ENCODE measurements around the gene KCNT2. TPM values are rescaled to one million over a fixed set of nuclear protein-coding genes. Genes with fewer than 3 reads are reported as not detected.

The KCNT2 gene
- total RNA-seq, 1 donor from 2014 or later = 5.9 TPM

GRCh38 chr1:196400478-196401451 is 207.5 kb downstream of the KCNT2 start:
- H3K4me2 ChIP-seq (ENCODE audit: low read length) = peak overlapping the region; percentile 56
- no peaks in the 10 kb centered on the region for H3K27me3 ChIP-seq (ENCODE audit: insufficient read depth, low read length)
- no peaks in the 10 kb centered on the region for H3K79me2 ChIP-seq (ENCODE audit: insufficient read depth, low read length)
- peaks cover 9% of the 10 kb centered on the region for H3K4me1 Mint-ChIP-seq (ENCODE audit: low read depth, unreplicated experiment)
- no peaks in the 10 kb centered on the region for H4K20me1 ChIP-seq (ENCODE audit: insufficient read depth, low read length)
- H3K27me3 Mint-ChIP-seq (ENCODE audit: low read depth, unreplicated experiment) = no peaks in the 10 kb centered on the region
- TF ChIP-seq EZH2 (IDR thresholded peaks at IDR 0.05; ENCODE audit: insufficient read depth, low read length) (no peak), CTCF (IDR thresholded peaks at IDR 0.05; ENCODE audit: insufficient read depth, low read depth, low read length) (no peak)
- H3K4me1 ChIP-seq (ENCODE audit: insufficient read depth, low read length) = peaks cover 9% of the 10 kb centered on the region
- H3K4me3 Mint-ChIP-seq (ENCODE audit: unreplicated experiment) = no peak overlapping the region
- no peak overlapping the region for H3K4me3 ChIP-seq (ENCODE audit: insufficient read depth, low read depth, low read length)
- H3K27ac ChIP-seq (ENCODE audit: low read depth, low read length) = no peak overlapping the region
- H3K36me3 ChIP-seq (ENCODE audit: insufficient read depth, low read length) = no peaks in the 10 kb centered on the region
- no peaks in the 10 kb centered on the region for H3K36me3 Mint-ChIP-seq (ENCODE audit: low read depth, unreplicated experiment)
- no peak overlapping the region for H3K9ac ChIP-seq (ENCODE audit: low read length)
- peak; percentile 93 for DNase-seq (ENCODE audit: low read depth)
- no peaks in the 10 kb centered on the region for H3K9me3 Mint-ChIP-seq (ENCODE audit: unreplicated experiment)
- no peak overlapping the region for H2AFZ ChIP-seq (ENCODE audit: low read depth, low read length)
- H3K27ac Mint-ChIP-seq (ENCODE audit: unreplicated experiment) = peak overlapping the region; percentile 74
- no peak for FAIRE-seq
- H3K9me3 ChIP-seq (ENCODE audit: insufficient read depth, low read depth, low read length) = no peaks in the 10 kb centered on the region

GRCh38 chr1:196399713-196400112 is 208.5 kb downstream of the KCNT2 start:
- H3K27me3 Mint-ChIP-seq (ENCODE audit: low read depth, unreplicated experiment) = no peaks in the 10 kb centered on the region
- TF ChIP-seq CTCF (IDR thresholded peaks at IDR 0.05; ENCODE audit: insufficient read depth, low read depth, low read length) (no peak), EZH2 (IDR thresholded peaks at IDR 0.05; ENCODE audit: insufficient read depth, low read length) (no peak)

GRCh38 chr1:196393742-196394141 is 214.5 kb downstream of the KCNT2 start:
- no peak overlapping the region for H3K27ac Mint-ChIP-seq (ENCODE audit: unreplicated experiment)
- no peaks in the 10 kb centered on the region for H3K36me3 Mint-ChIP-seq (ENCODE audit: low read depth, unreplicated experiment)
- Histone ChIP-seq H3K4me1 (ENCODE audit: insufficient read depth, low read length) (peaks cover 3% of the 10 kb centered on the region), H2AFZ (ENCODE audit: low read depth, low read length) (no peak overlapping the region), H3K4me2 (ENCODE audit: low read length) (no peak overlapping the region), H3K79me2 (ENCODE audit: insufficient read depth, low read length) (no peaks in the 10 kb centered on the region), H3K27me3 (ENCODE audit: insufficient read depth, low read length) (no peaks in the 10 kb centered on the region), H3K9ac (ENCODE audit: low read length) (no peak overlapping the region), H3K27ac (ENCODE audit: low read depth, low read length) (no peak overlapping the region), H4K20me1 (ENCODE audit: insufficient read depth, low read length) (no peaks in the 10 kb centered on the region), H3K36me3 (ENCODE audit: insufficient read depth, low read length) (no peaks in the 10 kb centered on the region), H3K4me3 (ENCODE audit: insufficient read depth, low read depth, low read length) (no peak overlapping the region), H3K9me3 (ENCODE audit: insufficient read depth, low read depth, low read length) (no peaks in the 10 kb centered on the region)
- TF ChIP-seq EZH2 (IDR thresholded peaks at IDR 0.05; ENCODE audit: insufficient read depth, low read length) = no peak
- TF ChIP-seq CTCF (IDR thresholded peaks at IDR 0.05; ENCODE audit: insufficient read depth, low read depth, low read length) = no peak
- H3K4me3 Mint-ChIP-seq (ENCODE audit: unreplicated experiment) = no peak overlapping the region
- FAIRE-seq = peak; percentile 76
- H3K4me1 Mint-ChIP-seq (ENCODE audit: low read depth, unreplicated experiment) = peaks cover 9% of the 10 kb centered on the region
- H3K9me3 Mint-ChIP-seq (ENCODE audit: unreplicated experiment) = no peaks in the 10 kb centered on the region
- H3K27me3 Mint-ChIP-seq (ENCODE audit: low read depth, unreplicated experiment) = no peaks in the 10 kb centered on the region
- DNase-seq (ENCODE audit: low read depth) = peak; percentile 61

More at GRCh38 chr1:196399713-196400112, 208.5 kb downstream of the KCNT2 start:
- H3K36me3 Mint-ChIP-seq (ENCODE audit: low read depth, unreplicated experiment) = no peaks in the 10 kb centered on the region
- no peaks in the 10 kb centered on the region for H3K9me3 Mint-ChIP-seq (ENCODE audit: unreplicated experiment)
- Histone ChIP-seq H3K9ac (ENCODE audit: low read length) (no peak overlapping the region), H4K20me1 (ENCODE audit: insufficient read depth, low read length) (no peaks in the 10 kb centered on the region), H3K79me2 (ENCODE audit: insufficient read depth, low read length) (no peaks in the 10 kb centered on the region), H3K4me1 (ENCODE audit: insufficient read depth, low read length) (peaks cover 9% of the 10 kb centered on the region), H3K27ac (ENCODE audit: low read depth, low read length) (no peak overlapping the region), H2AFZ (ENCODE audit: low read depth, low read length) (no peak overlapping the region), H3K27me3 (ENCODE audit: insufficient read depth, low read length) (no peaks in the 10 kb centered on the region), H3K4me3 (ENCODE audit: insufficient read depth, low read depth, low read length) (no peak overlapping the region), H3K4me2 (ENCODE audit: low read length) (no peak overlapping the region), H3K36me3 (ENCODE audit: insufficient read depth, low read length) (no peaks in the 10 kb centered on the region), H3K9me3 (ENCODE audit: insufficient read depth, low read depth, low read length) (no peaks in the 10 kb centered on the region)
- FAIRE-seq = no peak
- peaks cover 9% of the 10 kb centered on the region for H3K4me1 Mint-ChIP-seq (ENCODE audit: low read depth, unreplicated experiment)
- H3K4me3 Mint-ChIP-seq (ENCODE audit: unreplicated experiment) = no peak overlapping the region
- no peak overlapping the region for H3K27ac Mint-ChIP-seq (ENCODE audit: unreplicated experiment)
- no peak for DNase-seq (ENCODE audit: low read depth)
